GM12891 (cell line): ENCODE measurements around the gene MYCBP2.
"Not testable (repeated sequence)": the region's sequence is repeated elsewhere in the genome, so short reads cannot be mapped to it uniquely, and the experiment has no call there.

Experiments used
- DNase-seq: peaks from one replicate; pipeline ENCODE4 v3.0.0; 2011; ENCODE audit warnings: low spot score; ENCODE audit not compliant: insufficient read length
- FAIRE-seq: peaks from 2 replicates; lab custom pipeline; 2011; peaks lifted over from hg19 to GRCh38; lab: Jason Lieb, UNC
- PAX5 ChIP-seq: IDR thresholded peaks from 2 replicates; pipeline ENCODE4 v1.6.1; 2011; ENCODE audit warnings: low read length, moderate library complexity, mild to moderate bottlenecking; ENCODE audit not compliant: insufficient read depth, severe bottlenecking
- POLR2A ChIP-seq: IDR thresholded peaks from 2 replicates; pipeline ENCODE4 v1.6.1; 2011; ENCODE audit warnings: low read depth, low read length, control low read depth
- POLR2AphosphoS5 ChIP-seq: IDR thresholded peaks from 2 replicates; pipeline ENCODE4 v1.6.1; 2011; ENCODE audit warnings: low read depth, low read length, control low read depth
- POU2F2 ChIP-seq: IDR thresholded peaks from 2 replicates; pipeline ENCODE4 v1.6.1; 2011; ENCODE audit warnings: low read depth, mild to moderate bottlenecking, control low read depth, low read length, moderate library complexity
- SPI1 ChIP-seq: IDR thresholded peaks from 2 replicates; pipeline ENCODE4 v1.6.1; 2011; ENCODE audit warnings: low read depth, low read length, control low read depth
- TAF1 ChIP-seq: IDR thresholded peaks from 2 replicates; pipeline ENCODE4 v1.6.1; 2011; ENCODE audit warnings: low read depth, low read length, control low read depth

The MYCBP2 gene

DNA sequence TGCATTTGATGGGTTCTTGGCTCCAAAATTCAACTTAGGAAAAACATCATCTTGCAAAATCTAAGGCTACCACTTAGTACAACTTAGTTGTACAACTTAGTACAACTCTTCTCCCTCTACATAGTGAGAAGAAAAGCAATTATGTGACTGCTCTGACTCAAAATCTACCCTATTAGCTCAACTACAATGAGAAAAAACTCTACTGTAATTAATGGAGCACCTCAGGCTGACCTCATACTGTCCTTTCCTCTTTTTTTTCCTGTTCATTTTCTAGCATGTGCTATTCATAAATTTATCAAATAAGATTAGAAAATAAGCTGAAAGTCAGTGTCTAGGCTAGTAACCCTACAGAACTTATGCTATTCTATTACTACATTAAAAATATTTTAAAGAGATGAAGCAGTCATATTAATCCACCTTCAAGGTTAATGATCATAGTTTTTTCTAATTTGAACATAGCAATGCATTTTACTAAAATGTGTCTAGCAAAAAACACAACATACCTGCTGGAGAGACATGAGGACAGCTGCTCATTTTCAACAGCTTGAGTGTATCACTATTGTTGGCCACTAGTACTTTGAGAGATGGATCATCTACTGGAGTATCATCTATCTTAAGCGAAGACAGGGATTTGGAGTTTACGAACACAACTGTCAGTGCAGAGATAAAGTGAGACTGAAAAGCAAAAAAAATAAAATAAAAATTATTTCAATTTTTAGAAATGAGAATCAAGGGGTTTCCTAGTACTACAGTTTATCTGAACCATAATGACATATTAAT, 311.8 kb downstream of the MYCBP2 start:
- no peak for FAIRE-seq
- TF ChIP-seq POU2F2, result no peak
- TF ChIP-seq SPI1, result peak; percentile 53
- DNase-seq, result no peak

GRCh38 chr13:77013853-77014542, 312.9 kb downstream of the MYCBP2 start:
- DNase-seq (no peak), FAIRE-seq (no peak)
- TF ChIP-seq TAF1, result no peak
- TF ChIP-seq SPI1, result no peak
- no peak for TF ChIP-seq PAX5
- TF ChIP-seq POU2F2, result no peak
- TF ChIP-seq POLR2AphosphoS5, result no peak
- no peak for TF ChIP-seq POLR2A

DNA sequence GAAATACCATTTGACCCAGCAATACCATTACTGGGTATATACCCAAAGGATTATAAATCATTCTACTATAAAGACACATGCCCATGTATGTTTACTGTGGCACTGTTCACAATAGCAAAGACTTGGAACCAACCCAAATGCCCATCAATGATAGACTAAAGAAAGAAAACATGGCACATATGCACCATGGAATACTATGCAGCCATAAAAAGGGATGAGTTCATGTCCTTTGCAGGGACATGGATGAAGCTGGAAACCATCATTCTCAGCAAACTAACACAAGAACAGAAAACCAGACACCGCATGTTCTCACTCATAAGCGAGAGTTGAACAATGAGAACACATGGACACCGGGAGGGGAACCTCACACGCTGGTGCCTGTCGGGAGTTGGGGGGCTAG, 317.2 kb downstream of the MYCBP2 start:
- not testable (repeated sequence) for FAIRE-seq, DNase-seq

DNA sequence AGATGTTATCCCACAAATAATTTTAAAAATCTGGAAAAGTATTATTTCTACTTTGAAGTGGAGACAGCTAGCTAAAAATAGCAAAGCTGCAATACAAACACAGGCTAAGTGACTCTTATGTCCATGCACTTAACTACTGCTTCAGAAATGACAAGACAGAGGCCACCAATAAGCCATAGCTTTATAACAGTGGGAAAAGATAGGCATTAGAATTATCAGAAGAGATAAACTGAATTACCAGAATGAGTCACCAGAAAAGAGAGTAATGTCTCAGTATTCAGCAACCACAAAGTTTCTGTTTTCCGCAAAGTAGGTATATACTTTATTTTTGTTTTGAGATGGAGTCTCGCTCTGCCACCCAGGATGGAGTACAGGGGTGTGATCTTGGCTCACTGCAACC, 317.9 kb downstream of the MYCBP2 start:
- TF ChIP-seq POLR2A (no peak), POLR2AphosphoS5 (no peak), PAX5 (no peak), POU2F2 (no peak), TAF1 (no peak), SPI1 (no peak)
- FAIRE-seq (no peak), DNase-seq (no peak)

DNA sequence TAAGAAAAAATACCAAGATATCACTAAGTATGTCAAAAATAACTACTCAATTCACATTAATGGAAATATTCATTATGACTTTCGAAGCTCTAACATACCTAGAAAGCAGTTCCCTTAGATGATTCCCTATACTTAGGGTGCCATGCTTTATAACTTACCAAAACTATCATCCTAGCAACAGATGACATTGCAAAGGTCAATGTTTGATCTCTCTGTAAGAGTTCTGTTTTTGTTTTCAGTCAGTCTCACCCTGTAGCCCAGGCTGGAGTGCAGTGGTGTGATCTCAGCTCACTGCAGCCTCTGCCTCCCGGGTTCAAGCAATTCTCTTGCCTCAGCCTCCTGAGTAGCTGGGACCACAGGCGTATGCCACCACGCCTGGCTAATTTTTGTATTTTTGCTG, 318.6 kb downstream of the MYCBP2 start:
- not testable (repeated sequence) for FAIRE-seq, DNase-seq

DNA sequence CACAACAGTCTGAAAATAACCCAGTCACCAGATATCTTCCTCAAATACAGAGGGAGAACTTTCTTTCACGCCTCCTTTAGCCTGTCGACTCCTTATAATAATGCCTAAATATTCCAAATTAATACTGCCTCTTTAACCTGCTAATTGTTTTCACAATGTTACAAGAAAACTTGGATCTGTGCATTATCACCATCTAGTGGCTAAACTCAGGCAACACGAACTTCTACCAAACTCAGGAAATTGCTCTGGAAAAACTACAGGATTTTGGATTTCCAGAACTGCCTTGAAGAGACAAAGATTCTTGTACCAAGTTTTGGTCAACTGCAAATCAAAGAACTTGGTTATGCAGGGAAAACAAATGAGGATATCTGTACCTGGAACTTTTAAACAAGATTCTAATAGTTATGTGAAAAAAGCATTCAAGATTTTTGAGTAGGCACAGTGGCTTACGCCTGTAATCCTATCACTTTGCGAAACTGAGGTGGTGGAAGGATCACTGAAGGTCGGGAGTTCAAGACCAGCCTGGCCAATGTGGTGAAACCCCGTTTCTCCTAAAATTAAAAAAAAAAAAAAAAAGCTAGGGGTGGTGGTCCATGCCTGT, 324.2 kb downstream of the MYCBP2 start:
- DNase-seq (no peak), FAIRE-seq (peak; percentile 41)
- TF ChIP-seq POU2F2 (no peak), POLR2AphosphoS5 (no peak)

DNA sequence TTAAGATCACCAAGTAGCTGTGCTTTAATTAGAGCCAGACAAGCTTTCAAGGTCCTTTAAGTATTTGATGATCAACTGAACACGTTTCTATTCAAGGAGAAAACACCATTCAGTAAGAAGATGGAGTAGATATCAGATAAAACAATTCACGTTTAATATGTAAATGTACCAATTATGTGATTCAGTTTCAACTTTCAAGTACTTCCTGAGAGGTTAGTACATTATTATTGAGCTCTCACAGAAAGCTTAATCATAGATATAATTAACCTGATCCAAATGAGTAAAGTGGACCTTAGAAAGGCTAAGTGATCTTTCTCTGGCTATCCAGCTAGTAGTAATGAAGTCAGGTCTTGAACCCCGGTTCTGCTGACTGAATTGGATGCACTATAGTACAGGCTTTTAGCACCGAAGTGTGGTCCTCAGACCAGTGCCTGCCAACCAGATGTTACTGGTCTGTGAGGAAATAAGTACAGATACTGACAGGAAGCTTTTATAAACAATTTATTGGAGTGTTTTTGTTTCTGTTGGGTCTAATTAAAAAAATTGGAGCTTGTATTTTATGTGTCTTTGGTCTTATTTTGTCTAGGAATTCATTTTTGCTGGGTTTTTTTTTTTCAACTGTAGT, 324.8 kb downstream of the MYCBP2 start:
- no peak for DNase-seq
- TF ChIP-seq POLR2A (0 out of 2 replicates have a peak, but pooled peaks have one; percentile 1), POU2F2 (no peak), SPI1 (no peak)
- no peak for FAIRE-seq

- DNase-seq, result no peak
- FAIRE-seq, result peak; percentile 74
- TF ChIP-seq SPI1 (no peak), PAX5 (no peak), TAF1 (no peak), POLR2AphosphoS5 (no peak)
These were observed 325.4 kb downstream of the MYCBP2 start for GRCh38 chr13:77001540-77001939.

DNA sequence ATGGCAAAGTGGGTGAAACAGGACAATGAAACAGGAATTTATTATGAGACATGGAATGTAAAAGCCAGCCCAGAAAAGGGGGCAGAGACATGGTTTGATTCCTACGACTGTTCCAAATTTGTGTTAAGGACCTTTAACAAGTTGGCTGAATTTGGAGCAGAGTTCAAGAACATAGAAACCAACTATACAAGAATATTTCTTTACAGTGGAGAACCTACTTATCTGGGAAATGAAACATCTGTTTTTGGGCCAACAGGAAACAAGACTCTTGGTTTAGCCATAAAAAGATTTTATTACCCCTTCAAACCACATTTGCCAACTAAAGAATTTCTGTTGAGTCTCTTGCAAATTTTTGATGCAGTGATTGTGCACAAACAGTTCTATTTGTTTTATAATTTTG, 326.4 kb downstream of the MYCBP2 start:
- FAIRE-seq (no peak), DNase-seq (no peak)
- TF ChIP-seq TAF1 (no peak), POLR2A (no peak), PAX5 (no peak), POU2F2 (no peak), POLR2AphosphoS5 (no peak), SPI1 (no peak)
